ENCODE measurements around the gene LDLRAD3.
"Not testable (repeated sequence)": the region's sequence is repeated elsewhere in the genome, so short reads cannot be mapped to it uniquely, and the experiment has no call there.

The LDLRAD3 gene

GRCh38 chr11:36012455-36012854, 68.6 kb downstream of the LDLRAD3 start:
- no peaks in the 10 kb centered on the region for H3K9me3 Mint-ChIP-seq
- no peak overlapping the region for H3K4me3 Mint-ChIP-seq
- H3K36me3 Mint-ChIP-seq, result no peaks in the 10 kb centered on the region
- no peak for ATAC-seq
- H3K4me1 Mint-ChIP-seq, result no peaks in the 10 kb centered on the region
- no peak overlapping the region for H3K27ac Mint-ChIP-seq
- DNase-seq (ENCODE audit: low spot score in 2 of 2), result no peak

GRCh38 chr11:36012979-36013378, 69.1 kb downstream of the LDLRAD3 start:
- ATAC-seq (no peak), DNase-seq (ENCODE audit: low spot score in 2 of 2) (no peak)
- Mint-ChIP-seq H3K9me3 (no peaks in the 10 kb centered on the region), H3K4me1 (no peaks in the 10 kb centered on the region), H3K36me3 (no peaks in the 10 kb centered on the region), H3K4me3 (no peak overlapping the region), H3K27ac (no peak overlapping the region)

- ATAC-seq; DNase-seq (ENCODE audit: low spot score in 2 of 2); H3K36me3 Mint-ChIP-seq; H3K4me3 Mint-ChIP-seq; H3K4me1 Mint-ChIP-seq; H3K27ac Mint-ChIP-seq; H3K9me3 Mint-ChIP-seq: not testable (repeated sequence)
Observed at GRCh38 chr11:36013446-36013845, 69.6 kb downstream of the LDLRAD3 start.

GRCh38 chr11:36013950-36014897, 70.4 kb downstream of the LDLRAD3 start:
- Mint-ChIP-seq H3K4me3 (no peak overlapping the region), H3K36me3 (no peaks in the 10 kb centered on the region), H3K4me1 (no peaks in the 10 kb centered on the region), H3K27ac (no peak overlapping the region), H3K9me3 (no peaks in the 10 kb centered on the region)
- ATAC-seq (no peak), DNase-seq (ENCODE audit: low spot score in 2 of 2) (no peak)

GRCh38 chr11:36014898-36015665, 71.2 kb downstream of the LDLRAD3 start:
- Mint-ChIP-seq H3K27ac (no peak overlapping the region), H3K9me3 (no peaks in the 10 kb centered on the region), H3K4me1 (no peaks in the 10 kb centered on the region), H3K4me3 (no peak overlapping the region), H3K36me3 (no peaks in the 10 kb centered on the region)
- no peak for ATAC-seq
- no peak for DNase-seq (ENCODE audit: low spot score in 2 of 2)

- no peak for ATAC-seq
- H3K4me3 Mint-ChIP-seq, result no peak overlapping the region
- no peaks in the 10 kb centered on the region for H3K9me3 Mint-ChIP-seq
- H3K27ac Mint-ChIP-seq, result no peak overlapping the region
- DNase-seq (ENCODE audit: low spot score in 2 of 2), result no peak
- H3K36me3 Mint-ChIP-seq, result no peaks in the 10 kb centered on the region
- H3K4me1 Mint-ChIP-seq, result no peaks in the 10 kb centered on the region
Observed at GRCh38 chr11:36015799-36016198, 71.9 kb downstream of the LDLRAD3 start.

GRCh38 chr11:36016263-36016662, 72.4 kb downstream of the LDLRAD3 start:
- ATAC-seq (no peak), DNase-seq (ENCODE audit: low spot score in 2 of 2) (no peak)
- Mint-ChIP-seq H3K36me3 (no peaks in the 10 kb centered on the region), H3K4me1 (no peaks in the 10 kb centered on the region), H3K4me3 (no peak overlapping the region), H3K27ac (no peak overlapping the region), H3K9me3 (no peaks in the 10 kb centered on the region)

- Mint-ChIP-seq H3K4me3 (no peak overlapping the region), H3K9me3 (no peaks in the 10 kb centered on the region), H3K4me1 (no peaks in the 10 kb centered on the region), H3K27ac (no peak overlapping the region), H3K36me3 (no peaks in the 10 kb centered on the region)
- ATAC-seq, result no peak
- no peak for DNase-seq (ENCODE audit: low spot score in 2 of 2)
Observed at GRCh38 chr11:36016709-36017108, 72.8 kb downstream of the LDLRAD3 start.

- Mint-ChIP-seq H3K27ac (no peak overlapping the region), H3K36me3 (no peaks in the 10 kb centered on the region), H3K9me3 (no peaks in the 10 kb centered on the region), H3K4me1 (no peaks in the 10 kb centered on the region), H3K4me3 (no peak overlapping the region)
- DNase-seq (ENCODE audit: low spot score in 2 of 2) (no peak), ATAC-seq (no peak)
Observed at GRCh38 chr11:36019005-36019596, 75.2 kb downstream of the LDLRAD3 start.

- Mint-ChIP-seq H3K36me3 (no peaks in the 10 kb centered on the region), H3K9me3 (no peaks in the 10 kb centered on the region), H3K27ac (no peak overlapping the region), H3K4me1 (no peaks in the 10 kb centered on the region), H3K4me3 (no peak overlapping the region)
- ATAC-seq, result peak; percentile 31
- DNase-seq (ENCODE audit: low spot score in 2 of 2), result no peak
Observed at GRCh38 chr11:36019722-36020121, 75.9 kb downstream of the LDLRAD3 start.

GRCh38 chr11:36022882-36023281, 79.0 kb downstream of the LDLRAD3 start:
- no peak overlapping the region for H3K4me3 Mint-ChIP-seq
- no peak for ATAC-seq
- no peak for DNase-seq (ENCODE audit: low spot score in 2 of 2)
- no peaks in the 10 kb centered on the region for H3K4me1 Mint-ChIP-seq
- no peaks in the 10 kb centered on the region for H3K36me3 Mint-ChIP-seq
- H3K27ac Mint-ChIP-seq, result no peak overlapping the region
- H3K9me3 Mint-ChIP-seq, result no peaks in the 10 kb centered on the region

GRCh38 chr11:36023922-36024321, 80.1 kb downstream of the LDLRAD3 start:
- Mint-ChIP-seq H3K4me3 (no peak overlapping the region), H3K36me3 (no peaks in the 10 kb centered on the region), H3K9me3 (no peaks in the 10 kb centered on the region), H3K27ac (no peak overlapping the region), H3K4me1 (no peaks in the 10 kb centered on the region)
- ATAC-seq (no peak), DNase-seq (ENCODE audit: low spot score in 2 of 2) (no peak)

- no peaks in the 10 kb centered on the region for H3K9me3 Mint-ChIP-seq
- H3K27ac Mint-ChIP-seq, result no peak overlapping the region
- H3K4me3 Mint-ChIP-seq, result no peak overlapping the region
- no peaks in the 10 kb centered on the region for H3K36me3 Mint-ChIP-seq
- ATAC-seq, result no peak
- H3K4me1 Mint-ChIP-seq, result no peaks in the 10 kb centered on the region
- DNase-seq (ENCODE audit: low spot score in 2 of 2), result no peak
Observed at GRCh38 chr11:36024716-36025115, 80.9 kb downstream of the LDLRAD3 start.

GRCh38 chr11:36026315-36026968, 82.6 kb downstream of the LDLRAD3 start:
- Mint-ChIP-seq H3K4me3 (no peak overlapping the region), H3K36me3 (no peaks in the 10 kb centered on the region), H3K27ac (no peak overlapping the region), H3K9me3 (no peaks in the 10 kb centered on the region), H3K4me1 (no peaks in the 10 kb centered on the region)
- ATAC-seq (no peak), DNase-seq (ENCODE audit: low spot score in 2 of 2) (no peak)

GRCh38 chr11:36027731-36028130, 83.9 kb downstream of the LDLRAD3 start:
- ATAC-seq (no peak), DNase-seq (ENCODE audit: low spot score in 2 of 2) (no peak)
- no peaks in the 10 kb centered on the region for H3K9me3 Mint-ChIP-seq
- no peaks in the 10 kb centered on the region for H3K4me1 Mint-ChIP-seq
- no peak overlapping the region for H3K4me3 Mint-ChIP-seq
- no peak overlapping the region for H3K27ac Mint-ChIP-seq
- H3K36me3 Mint-ChIP-seq, result no peaks in the 10 kb centered on the region

Measured in stimulated activated effector memory CD8-positive, alpha-beta T cell treated with anti-CD3 and anti-CD28 coated beads, Interleukin-12 subunit alpha, Interleukin-12 subunit beta, amount 100 ng/mL, for 72 hours (primary cell).